Activated B cell treated with CpG ODN at 0.5 μM for 24 hours (primary cell): ENCODE data around the gene NCK1. TPM values are rescaled to one million over a fixed set of nuclear protein-coding genes. Genes with fewer than 3 reads are reported as not detected.

Source experiments
- ATAC-seq: fragments of 200-7000 bp; cut with Tn5 transposase; one replicate; pipeline ENCODE4 v1.10.0; 2021; ENCODE audit warnings: low read depth, mild to moderate bottlenecking, moderate library complexity
- CTCF ChIA-PET: fragments of 350-600 bp; sonication (Branson Sonifier 250); formaldehyde crosslinking; loops from one replicate; lab custom pipeline; 2021; ENCODE audit warnings: antibody characterized with exemption; lab: Charles Lee
- POLR2A ChIA-PET: fragments of 350-600 bp; sonication (Branson Sonifier 250); formaldehyde crosslinking; loops from one replicate; lab custom pipeline; 2021; ENCODE audit warnings: antibody characterized with exemption; lab: Charles Lee
- DNase-seq: peaks from one replicate; pipeline ENCODE4 v3.0.0; 2022
- H3K27ac Mint-ChIP-seq: one replicate; pipeline ENCODE4 v1.8.0; 2020; ENCODE audit warnings: mixed read lengths
- H3K27me3 Mint-ChIP-seq: one replicate; pipeline ENCODE4 v1.8.0; 2021; ENCODE audit warnings: mixed read lengths
- H3K36me3 Mint-ChIP-seq: one replicate; pipeline ENCODE4 v1.8.0; 2021; ENCODE audit warnings: low read depth, mixed read lengths
- H3K4me1 Mint-ChIP-seq: one replicate; pipeline ENCODE4 v1.8.0; 2021; ENCODE audit warnings: mixed read lengths
- H3K4me3 Mint-ChIP-seq: one replicate; pipeline ENCODE4 v1.8.0; 2020; ENCODE audit warnings: mild to moderate bottlenecking, mixed read lengths
- H3K9me3 Mint-ChIP-seq: one replicate; pipeline ENCODE4 v1.8.0; 2020; ENCODE audit warnings: mixed read lengths
- intact Hi-C: fragments of 100-400 bp; cut with micrococcal nuclease; formaldehyde crosslinking; loops from one replicate; pipeline ENCODE4 v1.15.1; 2024
- total RNA-seq: library from RNA; stranded (reverse); gene quantifications from 2 replicates; pipeline ENCODE4 v1.2.3, GENCODE V29; 2022
- TF ChIP-seq, protein P1 (sequence below): fragments of 200-600 bp; IDR thresholded peaks from one replicate; pipeline ENCODE4 v1.8.0; 2022; ENCODE audit warnings: antibody characterized with exemption, mild to moderate bottlenecking

The NCK1 gene
- total RNA-seq, 1 donor from 2014 or later, result 29.7 TPM

GRCh38 chr3:136952292-136952691, 90.3 kb downstream of the NCK1 start:
- H3K4me1 Mint-ChIP-seq, result peaks cover 46% of the 10 kb centered on the region
- TF ChIP-seq, protein P1, sequence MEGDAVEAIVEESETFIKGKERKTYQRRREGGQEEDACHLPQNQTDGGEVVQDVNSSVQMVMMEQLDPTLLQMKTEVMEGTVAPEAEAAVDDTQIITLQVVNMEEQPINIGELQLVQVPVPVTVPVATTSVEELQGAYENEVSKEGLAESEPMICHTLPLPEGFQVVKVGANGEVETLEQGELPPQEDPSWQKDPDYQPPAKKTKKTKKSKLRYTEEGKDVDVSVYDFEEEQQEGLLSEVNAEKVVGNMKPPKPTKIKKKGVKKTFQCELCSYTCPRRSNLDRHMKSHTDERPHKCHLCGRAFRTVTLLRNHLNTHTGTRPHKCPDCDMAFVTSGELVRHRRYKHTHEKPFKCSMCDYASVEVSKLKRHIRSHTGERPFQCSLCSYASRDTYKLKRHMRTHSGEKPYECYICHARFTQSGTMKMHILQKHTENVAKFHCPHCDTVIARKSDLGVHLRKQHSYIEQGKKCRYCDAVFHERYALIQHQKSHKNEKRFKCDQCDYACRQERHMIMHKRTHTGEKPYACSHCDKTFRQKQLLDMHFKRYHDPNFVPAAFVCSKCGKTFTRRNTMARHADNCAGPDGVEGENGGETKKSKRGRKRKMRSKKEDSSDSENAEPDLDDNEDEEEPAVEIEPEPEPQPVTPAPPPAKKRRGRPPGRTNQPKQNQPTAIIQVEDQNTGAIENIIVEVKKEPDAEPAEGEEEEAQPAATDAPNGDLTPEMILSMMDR, result no peak
- no peak overlapping the region for H3K27ac Mint-ChIP-seq
- ChIA-PET CTCF (no interaction called here), POLR2A (no interaction called here)
- intact Hi-C loops, result no loop called here
- no peaks in the 10 kb centered on the region for H3K9me3 Mint-ChIP-seq
- peaks cover 11% of the 10 kb centered on the region for H3K36me3 Mint-ChIP-seq
- ATAC-seq (no peak), DNase-seq (no peak)
- H3K4me3 Mint-ChIP-seq, result no peak overlapping the region
- no peaks in the 10 kb centered on the region for H3K27me3 Mint-ChIP-seq

GRCh38 chr3:136954251-136954650, 92.2 kb downstream of the NCK1 start:
- DNase-seq, result no peak
- intact Hi-C loops, result no loop called here
- Mint-ChIP-seq H3K27me3 (no peaks in the 10 kb centered on the region), H3K36me3 (no peaks in the 10 kb centered on the region), H3K27ac (no peak overlapping the region), H3K9me3 (no peaks in the 10 kb centered on the region), H3K4me3 (no peak overlapping the region), H3K4me1 (peaks cover 33% of the 10 kb centered on the region)
- no peak for ATAC-seq
- TF ChIP-seq, protein P1, result no peak
- POLR2A ChIA-PET, result no interaction called here
- CTCF ChIA-PET, result no interaction called here

- TF ChIP-seq, protein P1, result no peak
- ATAC-seq, result no peak
- ChIA-PET POLR2A (interaction anchor here (0.9 kb wide), 1 partner anchor 203 kb away, joined by 3 read pairs; the partner anchor contains the start of gene STAG1), CTCF (no interaction called here)
- Mint-ChIP-seq H3K9me3 (no peaks in the 10 kb centered on the region), H3K4me1 (peaks cover 27% of the 10 kb centered on the region), H3K27me3 (no peaks in the 10 kb centered on the region), H3K36me3 (no peaks in the 10 kb centered on the region), H3K4me3 (no peak overlapping the region), H3K27ac (no peak overlapping the region)
- no peak for DNase-seq
- intact Hi-C loops, result no loop called here
Measured at GRCh38 chr3:136954980-136955780, 93.2 kb downstream of the NCK1 start.

DNA sequence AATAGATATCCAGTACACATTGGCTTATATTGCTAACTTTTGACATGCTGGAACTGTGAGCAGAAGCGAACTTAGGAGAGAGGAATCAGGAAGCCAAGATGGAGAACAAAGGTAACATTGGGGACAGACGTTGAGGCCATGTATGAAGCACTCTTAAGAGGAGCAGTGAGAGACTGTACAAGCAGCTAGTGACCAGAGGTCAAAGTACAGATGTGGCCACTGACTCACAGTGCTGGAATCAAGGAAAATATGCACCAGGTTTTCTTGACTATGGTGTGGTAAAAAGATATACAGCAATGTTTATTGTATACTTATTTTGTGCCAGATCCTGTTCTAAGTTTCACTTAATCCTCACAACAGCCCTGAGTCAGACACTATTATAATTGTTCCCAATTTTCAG, 93.8 kb downstream of the NCK1 start:
- no peak for ATAC-seq
- intact Hi-C loops, result no loop called here
- Mint-ChIP-seq H3K4me3 (no peak overlapping the region), H3K27me3 (no peaks in the 10 kb centered on the region), H3K36me3 (no peaks in the 10 kb centered on the region), H3K27ac (no peak overlapping the region), H3K4me1 (peaks cover 20% of the 10 kb centered on the region), H3K9me3 (no peaks in the 10 kb centered on the region)
- POLR2A ChIA-PET, result no interaction called here
- TF ChIP-seq, protein P1, result no peak
- CTCF ChIA-PET, result interaction anchor here (1.2 kb wide), 1 partner anchor 58 kb away, joined by 3 read pairs; no protein-coding TSS in a partner anchor
- no peak for DNase-seq

DNA sequence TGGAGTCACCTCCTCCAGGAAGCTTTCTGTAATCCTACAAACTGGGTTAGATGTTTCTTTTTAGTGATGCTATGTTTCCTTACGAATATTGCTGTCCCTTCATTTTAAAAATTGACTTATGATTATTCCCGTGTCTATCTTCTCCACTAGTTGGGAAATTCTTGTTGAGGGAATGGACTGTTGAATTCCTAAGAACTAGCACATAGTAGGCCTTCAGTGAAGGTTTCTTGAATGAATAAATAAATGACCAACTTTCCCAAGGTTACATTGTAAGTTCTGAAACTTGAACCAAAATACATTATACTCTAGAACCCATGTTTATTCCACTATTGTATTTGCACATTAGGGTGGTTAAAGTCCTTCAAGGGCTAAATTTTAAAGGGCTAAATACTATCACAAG, 95.0 kb downstream of the NCK1 start:
- ChIA-PET POLR2A (interaction anchor here (0.7 kb wide), 1 partner anchor 204 kb away, joined by 3 read pairs; no protein-coding TSS in a partner anchor), CTCF (interaction anchor here (1.2 kb wide), 1 partner anchor 57 kb away, joined by 3 read pairs; no protein-coding TSS in a partner anchor)
- ATAC-seq, result no peak

More for the DNA sequence above, 95.0 kb downstream of the NCK1 start:
- H3K36me3 Mint-ChIP-seq, result no peaks in the 10 kb centered on the region
- DNase-seq, result no peak
- TF ChIP-seq, protein P1, result no peak
- no peaks in the 10 kb centered on the region for H3K27me3 Mint-ChIP-seq
- intact Hi-C loops, result no loop called here
- no peak overlapping the region for H3K4me3 Mint-ChIP-seq
- no peak overlapping the region for H3K27ac Mint-ChIP-seq
- H3K4me1 Mint-ChIP-seq, result peaks cover 10% of the 10 kb centered on the region
- no peaks in the 10 kb centered on the region for H3K9me3 Mint-ChIP-seq
